Adrenal gland (tissue), 5 donors: Measurements from ENCODE around the gene NRIP2.

Experiments used
- CTCF ChIP-seq, 6 experiments: fragments of 450-650 bp in 4 of 6; fragments of 200-600 bp in 2 of 6; sonication (generic) in 1 of 6; IDR thresholded peaks; 1 replicate in 5 of 6; 2 replicates in 1 of 6; pipeline versions ENCODE4 v1.5.1 to v1.8.0; 2016 to 2021; ENCODE audit warnings: antibody characterized with exemption in 6 of 6, mild to moderate bottlenecking in 2 of 6, moderate library complexity in 1 of 6
- POLR2A ChIP-seq, 2 donors: fragments of 450-650 bp; IDR thresholded peaks; one replicate each; pipeline ENCODE4 v1.6.1; 2017; ENCODE audit warnings: antibody characterized with exemption in 2 of 2, mild to moderate bottlenecking in 2 of 2, moderate library complexity in 1 of 2
- donor health status: DM: no; HTN: no; CAD: no.

- TF ChIP-seq CTCF (IDR thresholded peaks at IDR 0.05) (no peak), POLR2A (IDR thresholded peaks at IDR 0.05) (no peak)
Measured at GRCh38 chr12:2825132-2825531, 9.7 kb downstream of the NRIP2 start.
